HG03103 (cell line): ENCODE results near the gene SIPA1L3.
"Not testable (repeated sequence)": the region's sequence is repeated elsewhere in the genome, so short reads cannot be mapped to it uniquely, and the experiment has no call there.

Experiments used
- ATAC-seq: cut with Tn5 transposase; IDR thresholded peaks from one replicate; pipeline ENCODE4 v1.9.1; 2021; ENCODE audit warnings: low read depth; ENCODE audit not compliant: unreplicated experiment

The SIPA1L3 gene, protein sequence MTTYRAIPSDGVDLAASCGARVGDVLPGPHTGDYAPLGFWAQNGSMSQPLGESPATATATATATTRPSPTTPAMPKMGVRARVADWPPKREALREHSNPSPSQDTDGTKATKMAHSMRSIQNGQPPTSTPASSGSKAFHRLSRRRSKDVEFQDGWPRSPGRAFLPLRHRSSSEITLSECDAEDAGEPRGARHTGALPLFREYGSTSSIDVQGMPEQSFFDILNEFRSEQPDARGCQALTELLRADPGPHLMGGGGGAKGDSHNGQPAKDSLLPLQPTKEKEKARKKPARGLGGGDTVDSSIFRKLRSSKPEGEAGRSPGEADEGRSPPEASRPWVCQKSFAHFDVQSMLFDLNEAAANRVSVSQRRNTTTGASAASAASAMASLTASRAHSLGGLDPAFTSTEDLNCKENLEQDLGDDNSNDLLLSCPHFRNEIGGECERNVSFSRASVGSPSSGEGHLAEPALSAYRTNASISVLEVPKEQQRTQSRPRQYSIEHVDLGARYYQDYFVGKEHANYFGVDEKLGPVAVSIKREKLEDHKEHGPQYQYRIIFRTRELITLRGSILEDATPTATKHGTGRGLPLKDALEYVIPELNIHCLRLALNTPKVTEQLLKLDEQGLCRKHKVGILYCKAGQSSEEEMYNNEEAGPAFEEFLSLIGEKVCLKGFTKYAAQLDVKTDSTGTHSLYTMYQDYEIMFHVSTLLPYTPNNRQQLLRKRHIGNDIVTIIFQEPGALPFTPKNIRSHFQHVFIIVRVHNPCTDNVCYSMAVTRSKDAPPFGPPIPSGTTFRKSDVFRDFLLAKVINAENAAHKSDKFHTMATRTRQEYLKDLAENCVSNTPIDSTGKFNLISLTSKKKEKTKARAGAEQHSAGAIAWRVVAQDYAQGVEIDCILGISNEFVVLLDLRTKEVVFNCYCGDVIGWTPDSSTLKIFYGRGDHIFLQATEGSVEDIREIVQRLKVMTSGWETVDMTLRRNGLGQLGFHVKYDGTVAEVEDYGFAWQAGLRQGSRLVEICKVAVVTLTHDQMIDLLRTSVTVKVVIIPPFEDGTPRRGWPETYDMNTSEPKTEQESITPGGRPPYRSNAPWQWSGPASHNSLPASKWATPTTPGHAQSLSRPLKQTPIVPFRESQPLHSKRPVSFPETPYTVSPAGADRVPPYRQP (N-terminal part only)

DNA sequence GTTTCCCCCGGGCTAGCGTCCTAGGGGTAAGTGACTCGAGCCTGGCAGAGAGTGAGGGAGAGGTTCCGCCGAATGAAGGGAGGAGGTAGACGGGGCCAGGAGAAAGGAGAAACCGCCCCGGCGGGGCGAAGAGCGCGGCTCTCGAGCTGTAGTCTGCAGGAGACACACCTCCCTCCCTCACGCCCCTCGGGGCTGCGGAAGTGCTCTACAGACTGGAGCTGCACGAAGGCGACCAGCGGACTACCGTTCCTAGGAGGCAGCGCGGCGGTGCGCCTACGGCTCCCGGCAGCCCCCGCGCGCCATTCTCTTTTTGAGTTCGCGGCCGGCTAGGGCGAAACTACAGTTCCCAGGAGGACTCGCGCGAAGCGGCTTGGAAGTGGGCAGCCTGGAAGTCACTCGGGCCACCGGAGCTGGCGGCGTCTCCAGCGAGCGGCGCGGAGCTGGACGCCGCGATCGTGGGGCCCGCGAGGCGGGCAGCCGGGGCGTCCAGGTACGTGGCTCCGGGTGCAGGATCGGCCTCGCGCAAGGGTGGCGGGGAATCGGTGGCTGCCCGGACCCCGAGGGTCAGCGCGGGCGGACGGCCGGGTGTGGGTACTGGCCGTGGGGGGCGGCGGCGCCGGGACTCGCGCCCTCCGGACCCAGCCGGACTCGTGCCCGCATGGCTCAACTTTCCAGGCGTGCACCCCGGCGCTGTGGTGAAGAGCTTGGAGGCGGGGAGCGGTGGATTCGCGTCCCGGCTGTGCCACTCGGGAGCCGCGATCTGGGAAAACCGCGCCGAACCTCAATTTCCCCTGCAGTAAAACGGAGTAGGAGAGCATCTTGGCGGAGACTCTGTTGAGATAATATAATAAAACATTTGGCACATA lies at the start of gene SIPA1L3:
Gene SIPA1L3, plus strand, starts transcription at position 340 of the 866 bp plus-strand sequence. CDS start 174,358 bp downstream, outside the sequence.
- peak; percentile 85 for ATAC-seq

GRCh38 chr19:37864501-37864900 lies 42.5 kb upstream of the SIPA1L3 start:
- no peak for ATAC-seq

GRCh38 chr19:37865930-37866329 lies 41.1 kb upstream of the SIPA1L3 start:
- ATAC-seq, result not testable (repeated sequence)

- ATAC-seq, result no peak
These were observed 39.2 kb upstream of the SIPA1L3 start for GRCh38 chr19:37867831-37868230.

- no peak for ATAC-seq
These were observed 37.2 kb upstream of the SIPA1L3 start for GRCh38 chr19:37869766-37870340.

DNA sequence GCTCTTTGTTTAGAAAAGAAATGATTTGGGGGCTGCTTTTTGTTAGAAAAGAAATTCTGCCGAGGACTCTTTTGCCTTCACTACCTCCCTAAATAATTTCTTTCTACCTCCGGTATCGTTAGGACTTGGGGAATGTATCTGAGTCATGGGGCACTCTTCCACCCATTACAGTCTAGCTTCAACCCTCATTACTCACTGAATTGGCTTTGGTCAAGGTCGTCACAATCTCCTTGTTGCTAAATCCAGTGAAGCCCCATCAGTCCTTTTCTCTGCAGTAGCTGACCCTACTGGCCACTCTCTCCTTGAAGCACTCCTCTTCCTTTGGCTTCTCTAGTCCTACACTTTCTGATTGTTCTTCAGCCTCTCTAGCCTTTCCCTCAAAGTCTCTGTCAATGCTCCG lies 34.6 kb upstream of the SIPA1L3 start:
- no peak for ATAC-seq

DNA sequence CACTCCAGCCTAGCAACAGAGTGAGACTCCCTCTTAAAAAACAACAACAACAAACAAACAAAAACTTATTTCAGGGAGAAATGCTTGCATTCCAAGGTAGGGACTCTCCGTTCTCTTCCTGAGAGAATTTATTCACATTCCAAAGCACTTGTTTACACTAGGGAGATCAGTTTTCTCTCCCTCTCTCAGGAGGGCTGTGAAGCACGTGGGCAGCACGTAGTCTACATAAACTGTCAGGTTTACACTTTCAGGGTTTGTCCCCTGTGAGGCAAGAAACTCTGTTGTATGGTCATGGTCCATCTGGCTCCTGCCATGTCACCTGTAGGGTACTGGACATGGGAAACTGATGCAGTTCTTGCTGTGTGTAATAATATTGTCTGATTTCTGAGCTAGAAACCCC lies 32.2 kb upstream of the SIPA1L3 start:
- no peak for ATAC-seq

GRCh38 chr19:37876032-37876431 lies 31.0 kb upstream of the SIPA1L3 start:
- no peak for ATAC-seq

DNA sequence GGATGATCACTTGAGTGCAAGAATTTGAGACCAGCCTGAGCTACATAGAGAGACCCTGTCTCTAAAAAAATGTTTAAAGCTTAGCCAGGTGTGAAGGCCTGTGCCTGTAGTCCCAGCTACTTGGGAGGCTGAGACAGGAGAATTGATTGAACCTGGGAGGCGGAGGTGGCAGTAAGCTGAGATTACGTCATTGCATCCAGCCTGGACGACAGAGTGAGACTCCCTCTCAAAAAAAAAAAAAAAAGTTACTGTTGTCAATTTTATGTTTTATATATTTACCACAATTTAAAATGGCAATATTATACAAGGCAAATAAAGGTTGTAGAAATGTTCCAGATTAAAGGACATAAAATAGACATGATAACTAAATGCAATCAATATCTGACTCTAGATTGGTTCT lies 29.9 kb upstream of the SIPA1L3 start:
- ATAC-seq, result no peak

DNA sequence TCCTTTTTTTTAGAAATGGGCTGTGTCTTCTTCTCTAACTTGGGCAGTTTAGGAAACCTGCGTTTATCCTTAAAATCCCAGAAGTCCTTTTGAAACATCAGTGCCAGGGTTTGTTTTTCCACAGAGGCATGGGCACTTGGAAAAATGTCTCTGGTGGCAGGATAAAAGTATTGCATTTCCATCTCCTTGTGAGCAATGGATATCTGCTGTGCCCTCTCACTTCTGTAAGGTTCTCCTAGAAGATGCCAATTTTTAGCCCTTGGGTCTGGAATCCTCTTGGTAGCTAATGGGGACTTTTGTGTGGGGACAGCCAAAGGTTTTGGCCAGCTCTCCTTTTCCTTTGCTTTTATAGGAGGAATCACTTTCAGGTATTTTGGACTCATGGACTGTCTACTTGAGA lies 21.6 kb upstream of the SIPA1L3 start:
- ATAC-seq, result no peak

DNA sequence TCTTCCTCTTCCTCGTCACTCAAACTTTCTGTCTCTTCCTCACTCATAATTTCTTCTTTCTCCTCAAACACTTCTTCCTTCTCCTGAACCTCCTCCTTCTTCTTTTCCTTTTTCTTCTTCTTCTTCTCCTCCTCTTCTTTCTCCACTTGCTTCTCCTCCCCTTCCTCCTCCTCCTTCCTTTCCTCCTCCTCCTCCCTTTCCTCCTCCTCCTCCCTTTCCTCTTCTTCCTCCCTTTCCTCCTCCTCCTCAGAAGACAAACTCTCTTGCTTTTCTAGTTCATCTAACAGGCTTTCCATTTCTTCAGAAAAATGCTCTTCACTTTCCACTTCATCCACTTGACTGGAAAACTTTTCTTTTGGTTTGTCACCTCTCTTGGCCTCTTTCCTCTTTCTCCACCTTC lies 20.4 kb upstream of the SIPA1L3 start:
- no peak for ATAC-seq

DNA sequence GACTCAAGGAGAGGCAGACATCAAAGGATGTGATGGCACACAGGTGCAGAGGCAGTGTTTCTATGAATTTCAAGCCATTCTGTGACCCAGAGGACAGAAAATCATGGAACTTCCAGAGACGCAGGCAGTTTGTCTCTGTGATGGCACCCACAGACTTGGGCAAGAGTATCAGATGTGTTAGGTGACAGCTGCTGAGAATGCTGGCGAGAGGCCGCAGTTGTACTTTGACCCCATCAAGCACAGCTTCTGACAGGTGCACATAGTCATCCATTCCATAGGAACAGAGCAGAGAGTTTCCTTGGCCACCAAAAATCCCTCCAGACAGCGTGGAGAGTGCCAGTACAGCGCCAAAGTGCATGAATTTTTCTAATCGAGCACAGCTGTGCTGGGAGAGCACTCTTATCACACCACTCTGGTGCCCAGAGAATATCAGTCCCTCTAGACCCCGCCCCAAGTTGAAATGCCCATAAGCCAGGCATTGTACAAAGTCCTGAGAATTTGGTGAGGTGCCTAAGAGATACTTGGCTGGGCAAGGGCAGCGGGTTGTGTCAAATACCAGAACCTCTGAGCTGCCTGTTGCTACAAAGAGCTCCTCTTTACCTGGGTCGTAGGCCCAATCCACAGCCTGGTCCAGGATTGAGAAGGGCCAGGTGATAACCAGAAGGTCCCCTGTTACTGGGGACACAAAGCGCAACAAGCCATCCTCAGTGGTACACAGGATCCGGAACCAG lies 13.0 kb upstream of the SIPA1L3 start:
- ATAC-seq, result no peak

DNA sequence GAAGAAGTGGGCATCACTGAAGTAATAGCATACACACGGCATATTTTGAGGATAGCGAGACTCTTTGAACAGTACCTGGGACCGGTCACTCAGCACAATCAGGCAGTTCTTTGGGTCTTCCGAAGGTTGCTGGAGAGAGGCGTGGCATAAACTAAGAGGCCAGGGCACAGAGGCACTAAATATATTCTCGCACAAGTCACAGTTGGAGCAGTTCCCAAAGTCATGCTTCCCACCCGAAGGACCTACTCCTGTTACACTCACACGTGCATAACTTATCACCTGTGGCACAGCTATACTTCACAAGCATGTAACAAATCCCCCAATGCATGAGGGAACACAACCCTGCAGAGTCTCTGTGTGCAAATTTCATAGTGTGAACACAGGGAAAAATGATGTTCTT lies 10.8 kb upstream of the SIPA1L3 start:
- ATAC-seq, result no peak

DNA sequence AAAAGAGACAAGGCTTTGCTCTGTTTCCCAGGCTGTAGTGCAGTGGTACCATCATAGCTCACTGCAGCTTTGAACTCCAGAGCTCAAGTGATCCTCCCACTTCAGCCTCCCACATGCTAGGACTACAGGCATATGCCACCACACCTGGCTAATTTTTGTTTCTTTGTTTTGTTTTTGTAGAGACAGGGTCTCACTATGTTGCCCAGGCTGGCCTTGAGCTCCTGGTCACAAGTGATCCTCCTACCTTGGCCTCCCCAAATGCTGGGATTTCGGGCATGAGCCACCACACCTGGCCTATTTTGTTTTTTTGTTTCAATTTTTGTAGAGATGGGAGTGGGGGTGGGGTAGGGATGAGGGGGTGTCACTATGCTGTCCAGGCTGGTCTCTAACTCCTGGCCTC lies 7.6 kb upstream of the SIPA1L3 start:
- ATAC-seq, result no peak

DNA sequence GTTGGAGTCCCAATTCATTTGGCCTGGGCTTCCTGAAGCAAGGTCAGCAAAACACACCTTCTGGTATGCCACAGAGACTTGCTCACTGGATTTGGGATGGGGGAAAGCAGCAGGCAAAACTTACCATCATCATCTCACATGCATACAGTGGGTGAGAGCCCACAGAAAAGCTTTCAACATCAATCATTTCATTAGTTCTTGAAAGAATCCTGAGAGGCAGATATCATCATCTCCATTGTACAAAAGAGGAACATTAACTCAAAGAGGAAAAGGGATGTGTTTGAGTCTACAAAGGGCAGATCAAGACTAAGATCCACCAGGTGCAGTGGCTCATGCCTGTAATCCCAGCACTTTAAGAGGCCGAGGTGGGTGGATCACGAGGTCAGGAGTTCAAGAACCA lies 7.0 kb upstream of the SIPA1L3 start:
- ATAC-seq, result no peak

DNA sequence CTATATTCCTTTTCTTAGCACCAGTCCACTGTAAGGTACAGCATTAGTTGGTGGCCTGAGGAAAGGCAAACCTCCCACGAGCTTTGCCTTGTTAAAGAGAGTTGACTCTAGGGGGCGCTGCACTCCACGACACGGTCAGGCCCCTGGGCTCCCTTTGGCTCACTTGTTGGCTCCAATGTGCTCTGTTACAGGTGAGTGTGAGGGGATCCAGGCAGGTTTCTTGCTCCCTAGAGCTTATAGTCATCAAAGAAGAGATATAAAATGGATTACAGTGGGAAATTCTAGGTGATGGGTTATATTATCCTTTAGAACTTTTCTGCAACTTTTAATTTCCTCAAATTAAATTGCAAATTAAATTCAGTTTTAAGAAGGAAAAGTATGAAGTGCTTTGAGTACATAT lies 4.3 kb upstream of the SIPA1L3 start:
- ATAC-seq, result no peak

DNA sequence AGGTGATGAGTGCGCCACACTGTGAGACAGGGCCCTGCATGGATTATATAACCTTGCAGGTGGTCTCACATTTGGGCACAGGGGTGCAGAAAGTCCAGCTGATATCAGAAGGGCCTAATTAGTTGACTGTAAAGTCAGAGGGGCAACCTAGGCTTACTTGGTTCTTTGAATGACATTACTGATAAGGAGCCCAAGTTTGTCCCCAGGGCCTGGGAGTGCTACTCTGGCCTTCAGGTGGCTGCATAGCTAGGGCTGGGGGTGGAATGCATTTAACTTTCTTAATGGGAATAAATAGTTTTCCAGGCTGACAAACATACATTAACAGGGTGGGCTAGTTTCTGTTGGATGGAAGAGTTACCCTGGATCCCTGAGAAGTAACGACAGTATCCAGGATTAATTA lies 3.9 kb upstream of the SIPA1L3 start:
- ATAC-seq, result no peak

DNA sequence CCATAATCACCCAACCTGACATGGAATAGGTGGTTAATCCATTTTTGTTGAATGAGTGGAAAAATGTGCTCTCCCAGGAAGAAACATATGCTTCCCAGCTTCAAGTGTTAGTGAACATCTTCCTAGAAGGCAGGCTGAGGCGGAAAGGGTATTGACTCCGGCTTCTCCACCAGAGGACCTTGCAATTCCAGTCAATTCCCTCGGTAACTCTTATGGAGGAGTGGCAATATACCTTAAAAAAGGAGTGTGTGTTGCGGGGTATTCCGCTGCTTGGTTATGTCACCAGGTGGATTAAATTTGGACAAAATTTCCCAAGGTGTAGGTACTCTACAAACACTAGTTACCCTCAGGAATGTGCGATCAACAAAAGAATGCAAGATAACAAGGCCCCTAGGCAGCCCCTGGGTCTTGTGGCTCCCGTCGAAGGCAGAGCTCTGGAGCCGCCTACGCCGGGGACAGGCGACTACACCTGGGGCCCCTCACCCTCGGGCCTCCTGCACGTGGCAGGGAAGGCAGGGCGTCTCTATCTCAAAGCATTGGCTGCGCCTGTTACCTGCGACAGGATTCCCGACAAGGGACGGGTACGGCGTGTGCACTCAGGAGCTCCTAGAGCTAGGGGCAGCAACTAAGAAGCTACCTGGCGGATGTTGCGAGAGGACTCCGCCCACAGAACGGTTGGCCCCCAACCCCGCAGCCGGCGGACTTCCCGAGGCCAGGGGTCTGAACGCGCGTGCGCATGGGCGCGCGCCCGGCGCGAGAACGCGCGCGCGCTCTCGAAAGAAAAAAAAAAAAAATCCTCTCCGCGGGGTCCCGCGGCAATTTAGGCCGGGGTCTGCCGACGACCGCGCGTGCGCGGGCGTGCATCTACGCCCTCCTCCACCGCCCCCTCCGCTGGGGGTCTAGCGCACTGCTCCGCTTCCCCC lies 801 bp upstream of the SIPA1L3 start, which contains the start of gene WDR87:
Gene WDR87, minus strand, starts transcription at position 649 of the 923 bp plus-strand sequence. CDS start 8,355 bp downstream, outside the sequence.
- no peak for ATAC-seq
